Liver (tissue), 9 donors: ENCODE results near the gene STK39. TPM values are rescaled to one million over a fixed set of nuclear protein-coding genes. Genes with fewer than 3 reads are reported as not detected.

Experiments
- DNase-seq: peaks from one replicate; pipeline ENCODE4 v3.0.0-alpha.2; 2017; ENCODE audit warnings: low spot score
- H3K27ac ChIP-seq, 2 donors: one replicate each; pipeline ENCODE4 v1.7.0; 2013; ENCODE audit warnings: inconsistent platforms in 2 of 2, low read length in 2 of 2, control low read depth in 1 of 2, low read depth in 1 of 2, mild to moderate bottlenecking in 1 of 2
- H3K27me3 ChIP-seq, 4 donors: one replicate each; pipeline versions ENCODE4 v1.6.1 to v1.7.0; 2013; ENCODE audit warnings: low read length in 3 of 4, inconsistent platforms in 1 of 4, mild to moderate bottlenecking in 1 of 4, moderate library complexity in 1 of 4; ENCODE audit not compliant: control insufficient read depth in 4 of 4, insufficient read depth in 4 of 4
- H3K36me3 ChIP-seq, 4 donors: one replicate each; pipeline versions ENCODE4 v1.6.1 to v1.7.0; 2013; ENCODE audit warnings: low read length in 3 of 4, mild to moderate bottlenecking in 3 of 4, low read depth in 1 of 4, moderate library complexity in 1 of 4; ENCODE audit not compliant: control insufficient read depth in 4 of 4, insufficient read depth in 3 of 4
- H3K4me1 ChIP-seq, 4 donors: one replicate each; pipeline versions ENCODE4 v1.6.1 to v1.7.0; 2013; ENCODE audit warnings: low read length in 3 of 4, mild to moderate bottlenecking in 3 of 4, moderate library complexity in 1 of 4; ENCODE audit not compliant: control insufficient read depth in 4 of 4, insufficient read depth in 4 of 4
- H3K4me3 ChIP-seq, 3 donors: one replicate each; pipeline versions ENCODE4 v1.6.1 to v1.7.0; 2013; ENCODE audit warnings: low read length in 3 of 3, control low read depth in 1 of 3, low read depth in 1 of 3, mild to moderate bottlenecking in 1 of 3
- H3K9ac ChIP-seq, 2 donors: one replicate each; pipeline ENCODE4 v1.7.0; 2013; ENCODE audit warnings: low read length in 2 of 2, mild to moderate bottlenecking in 2 of 2, moderate library complexity in 2 of 2, control low read depth in 1 of 2, low read depth in 1 of 2
- H3K9me3 ChIP-seq, 4 donors: one replicate each; pipeline versions ENCODE4 v1.6.1 to v1.7.0; 2013; ENCODE audit warnings: low read length in 3 of 4; ENCODE audit not compliant: control insufficient read depth in 4 of 4
- ATF3 ChIP-seq: IDR thresholded peaks from 2 replicates; pipeline ENCODE4 v1.6.1; 2016; ENCODE audit warnings: antibody characterized with exemption
- CTCF ChIP-seq: fragments of 150-350 bp; IDR thresholded peaks from 2 replicates; pipeline ENCODE4 v1.5.1; 2017; ENCODE audit warnings: improper control_type of control experiment, low read depth, low read length; ENCODE audit not compliant: missing input control
- EGR1 ChIP-seq, 2 donors: IDR thresholded peaks; 2 replicates each; pipeline ENCODE4 v1.6.1; 2016 to 2018; ENCODE audit warnings: antibody characterized with exemption in 2 of 2, low read depth in 2 of 2
- FOXA1 ChIP-seq: IDR thresholded peaks from 2 replicates; pipeline ENCODE4 v1.6.1; 2016; ENCODE audit warnings: antibody characterized with exemption
- FOXA2 ChIP-seq: IDR thresholded peaks from 2 replicates; pipeline ENCODE4 v1.6.1; 2016; ENCODE audit warnings: antibody characterized with exemption
- GABPA ChIP-seq, 2 donors: IDR thresholded peaks in 1 of 2; conservative IDR thresholded peaks in 1 of 2; 2 replicates each; pipeline ENCODE4 v1.6.1; 2016; ENCODE audit warnings: antibody characterized with exemption in 2 of 2, mild to moderate bottlenecking in 1 of 2, moderate library complexity in 1 of 2
- HNF4A ChIP-seq, 2 donors: conservative IDR thresholded peaks; 2 replicates each; pipeline ENCODE4 v1.6.1; 2016; ENCODE audit warnings: antibody characterized with exemption in 2 of 2, mild to moderate bottlenecking in 2 of 2
- HNF4G ChIP-seq: IDR thresholded peaks from 2 replicates; pipeline ENCODE4 v1.6.1; 2016; ENCODE audit warnings: antibody characterized with exemption
- JUND ChIP-seq, 2 donors: IDR thresholded peaks; 2 replicates each; pipeline ENCODE4 v1.6.1; 2016; ENCODE audit warnings: antibody characterized with exemption in 2 of 2
- MAX ChIP-seq: IDR thresholded peaks from 2 replicates; pipeline ENCODE4 v1.6.1; 2016; ENCODE audit warnings: antibody characterized with exemption
- NR2F2 ChIP-seq: IDR thresholded peaks from 2 replicates; pipeline ENCODE4 v1.6.1; 2016; ENCODE audit warnings: antibody characterized with exemption
- RAD21 ChIP-seq, 2 donors: IDR thresholded peaks; 2 replicates each; pipeline ENCODE4 v1.6.1; 2016; ENCODE audit warnings: antibody characterized with exemption in 2 of 2, mild to moderate bottlenecking in 2 of 2
- RXRA ChIP-seq, 2 donors: IDR thresholded peaks; 2 replicates each; pipeline ENCODE4 v1.6.1; 2017 to 2018; ENCODE audit warnings: antibody characterized with exemption in 2 of 2, mild to moderate bottlenecking in 1 of 2
- TAF1 ChIP-seq: conservative IDR thresholded peaks from 2 replicates; pipeline ENCODE4 v1.6.1; 2016; ENCODE audit warnings: antibody characterized with exemption, mild to moderate bottlenecking
- YY1 ChIP-seq: IDR thresholded peaks from 2 replicates; pipeline ENCODE4 v1.6.1; 2016; ENCODE audit warnings: antibody characterized with exemption, mild to moderate bottlenecking
- WGBS: extraction: QIAGEN DNeasy Blood & Tissue Kit; methylation state at CpG from one replicate; pipeline ENCODE4 v1.1.7; 2013; 5-methylcytosine and 5-hydroxymethylcytosine counted together
- polyA plus RNA-seq, 2 donors: library from polyadenylated mRNA; stranded (reverse) in 1 of 2; unstranded in 1 of 2; fragments of 200-250 nt in 1 of 2; fragments of >200 nt in 1 of 2; fragmentation: Nextera tagmentation in 1 of 2; extraction: Ambion mirVana in 1 of 2; gene quantifications; one replicate each; pipeline versions ENCODE4 v1.2.1 to v1.2.3, GENCODE V29; 2013 to 2015
- total RNA-seq, 2 donors: library from RNA; depleted of rRNA; stranded (reverse); fragments of >200 nt; gene quantifications; one replicate each; pipeline ENCODE4 v1.2.3, GENCODE V29; 2014
- TF ChIP-seq, protein P1 (sequence below): IDR thresholded peaks from 2 replicates; pipeline ENCODE4 v1.6.1; 2016; ENCODE audit warnings: antibody characterized with exemption
- TF ChIP-seq, protein P2 (sequence below): IDR thresholded peaks from 2 replicates; pipeline ENCODE4 v1.6.1; 2016; ENCODE audit warnings: antibody characterized with exemption, mild to moderate bottlenecking
- donor health status: healthy.
- donor health status: healthy.
- donor health status: healthy.
- donor health status: healthy.
- donor health status: healthy.

STK39 gene
- total and polyA plus RNA-seq, 4 donors: 0.29 to 1.8 (median 0.73) TPM

DNA sequence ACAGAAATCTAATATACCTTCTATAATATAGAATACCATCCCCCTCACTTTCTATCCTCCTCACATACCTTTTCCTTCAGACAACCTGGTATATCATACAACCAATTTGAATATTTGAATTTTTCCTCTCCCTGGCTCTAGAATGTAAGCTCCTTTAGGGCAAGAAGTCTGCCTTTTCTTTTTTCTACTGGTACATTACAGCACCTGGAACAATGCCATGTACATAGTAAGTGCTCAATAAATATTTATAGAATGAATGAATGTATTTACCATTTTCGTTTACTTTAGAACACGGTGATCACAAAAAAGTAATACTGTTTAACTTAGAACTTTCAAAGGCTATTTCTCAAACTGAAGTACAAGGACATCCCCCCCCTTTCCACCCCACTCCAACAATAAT, 187.6 kb downstream of the STK39 start:
- H3K36me3 ChIP-seq: no peaks in the 10 kb centered on the region
- 63% methylated on average over 2 of the region's 2 CpGs for WGBS
- no peak overlapping the region for H3K4me3 ChIP-seq
- no peak for DNase-seq
- H3K27me3 ChIP-seq: no peaks in the 10 kb centered on the region
- H3K27ac ChIP-seq: no peak overlapping the region
- no peak for TF ChIP-seq NR2F2
- no peaks in the 10 kb centered on the region for H3K4me1 ChIP-seq
- no peaks in the 10 kb centered on the region for H3K9me3 ChIP-seq
- no peak overlapping the region for H3K9ac ChIP-seq

GRCh38 chr2:168058675-168059074, 188.7 kb downstream of the STK39 start:
- Histone ChIP-seq H3K4me1 (no peaks in the 10 kb centered on the region), H3K36me3 (no peaks in the 10 kb centered on the region)

More at GRCh38 chr2:168058675-168059074, 188.7 kb downstream of the STK39 start:
- Histone ChIP-seq H3K9me3 (no peaks in the 10 kb centered on the region), H3K27me3 (no peaks in the 10 kb centered on the region), H3K9ac (no peak overlapping the region), H3K27ac (no peak overlapping the region), H3K4me3 (no peak overlapping the region)
- no peak for DNase-seq
- TF ChIP-seq, protein P1, sequence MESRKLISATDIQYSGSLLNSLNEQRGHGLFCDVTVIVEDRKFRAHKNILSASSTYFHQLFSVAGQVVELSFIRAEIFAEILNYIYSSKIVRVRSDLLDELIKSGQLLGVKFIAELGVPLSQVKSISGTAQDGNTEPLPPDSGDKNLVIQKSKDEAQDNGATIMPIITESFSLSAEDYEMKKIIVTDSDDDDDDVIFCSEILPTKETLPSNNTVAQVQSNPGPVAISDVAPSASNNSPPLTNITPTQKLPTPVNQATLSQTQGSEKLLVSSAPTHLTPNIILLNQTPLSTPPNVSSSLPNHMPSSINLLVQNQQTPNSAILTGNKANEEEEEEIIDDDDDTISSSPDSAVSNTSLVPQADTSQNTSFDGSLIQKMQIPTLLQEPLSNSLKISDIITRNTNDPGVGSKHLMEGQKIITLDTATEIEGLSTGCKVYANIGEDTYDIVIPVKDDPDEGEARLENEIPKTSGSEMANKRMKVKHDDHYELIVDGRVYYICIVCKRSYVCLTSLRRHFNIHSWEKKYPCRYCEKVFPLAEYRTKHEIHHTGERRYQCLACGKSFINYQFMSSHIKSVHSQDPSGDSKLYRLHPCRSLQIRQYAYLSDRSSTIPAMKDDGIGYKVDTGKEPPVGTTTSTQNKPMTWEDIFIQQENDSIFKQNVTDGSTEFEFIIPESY: no peak
- TF ChIP-seq RXRA (IDR thresholded peaks at IDR 0.05) (no peak), GABPA (IDR thresholded peaks at IDR 0.05 in 1 of 2, conservative IDR thresholded peaks at IDR 0.05 in 1 of 2) (no peak), ATF3 (no peak), TAF1 (no peak), FOXA1 (no peak), CTCF (no peak), RAD21 (IDR thresholded peaks at IDR 0.05) (no peak), NR2F2 (no peak), MAX (no peak), HNF4G (no peak), HNF4A (conservative IDR thresholded peaks at IDR 0.05) (no peak), JUND (IDR thresholded peaks at IDR 0.05) (no peak), FOXA2 (no peak), YY1 (no peak), EGR1 (IDR thresholded peaks at IDR 0.05; ENCODE audit: low read depth in 2 of 2) (no peak)
- TF ChIP-seq, protein P2, sequence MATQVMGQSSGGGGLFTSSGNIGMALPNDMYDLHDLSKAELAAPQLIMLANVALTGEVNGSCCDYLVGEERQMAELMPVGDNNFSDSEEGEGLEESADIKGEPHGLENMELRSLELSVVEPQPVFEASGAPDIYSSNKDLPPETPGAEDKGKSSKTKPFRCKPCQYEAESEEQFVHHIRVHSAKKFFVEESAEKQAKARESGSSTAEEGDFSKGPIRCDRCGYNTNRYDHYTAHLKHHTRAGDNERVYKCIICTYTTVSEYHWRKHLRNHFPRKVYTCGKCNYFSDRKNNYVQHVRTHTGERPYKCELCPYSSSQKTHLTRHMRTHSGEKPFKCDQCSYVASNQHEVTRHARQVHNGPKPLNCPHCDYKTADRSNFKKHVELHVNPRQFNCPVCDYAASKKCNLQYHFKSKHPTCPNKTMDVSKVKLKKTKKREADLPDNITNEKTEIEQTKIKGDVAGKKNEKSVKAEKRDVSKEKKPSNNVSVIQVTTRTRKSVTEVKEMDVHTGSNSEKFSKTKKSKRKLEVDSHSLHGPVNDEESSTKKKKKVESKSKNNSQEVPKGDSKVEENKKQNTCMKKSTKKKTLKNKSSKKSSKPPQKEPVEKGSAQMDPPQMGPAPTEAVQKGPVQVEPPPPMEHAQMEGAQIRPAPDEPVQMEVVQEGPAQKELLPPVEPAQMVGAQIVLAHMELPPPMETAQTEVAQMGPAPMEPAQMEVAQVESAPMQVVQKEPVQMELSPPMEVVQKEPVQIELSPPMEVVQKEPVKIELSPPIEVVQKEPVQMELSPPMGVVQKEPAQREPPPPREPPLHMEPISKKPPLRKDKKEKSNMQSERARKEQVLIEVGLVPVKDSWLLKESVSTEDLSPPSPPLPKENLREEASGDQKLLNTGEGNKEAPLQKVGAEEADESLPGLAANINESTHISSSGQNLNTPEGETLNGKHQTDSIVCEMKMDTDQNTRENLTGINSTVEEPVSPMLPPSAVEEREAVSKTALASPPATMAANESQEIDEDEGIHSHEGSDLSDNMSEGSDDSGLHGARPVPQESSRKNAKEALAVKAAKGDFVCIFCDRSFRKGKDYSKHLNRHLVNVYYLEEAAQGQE: no peak
- WGBS: 87% methylated on average over 3 of the region's 3 CpGs
